Retinal pigment epithelial cell (primary cell): Measurements from ENCODE around the gene GCC2.

Experiments
- DNase-seq: peaks from one replicate; pipeline ENCODE4 v3.0.0-alpha.2; 2010; ENCODE audit warnings: low read depth
- H3K4me3 ChIP-seq: 2 replicates; pipeline ENCODE4 v1.5.1; 2011; ENCODE audit warnings: mild to moderate bottlenecking, low read length, control low read depth, moderate library complexity
- CTCF ChIP-seq: conservative IDR thresholded peaks from 2 replicates; pipeline ENCODE4 v1.5.1; 2011; ENCODE audit warnings: low read depth, low read length, control low read depth, inconsistent platforms

The GCC2 gene

DNA sequence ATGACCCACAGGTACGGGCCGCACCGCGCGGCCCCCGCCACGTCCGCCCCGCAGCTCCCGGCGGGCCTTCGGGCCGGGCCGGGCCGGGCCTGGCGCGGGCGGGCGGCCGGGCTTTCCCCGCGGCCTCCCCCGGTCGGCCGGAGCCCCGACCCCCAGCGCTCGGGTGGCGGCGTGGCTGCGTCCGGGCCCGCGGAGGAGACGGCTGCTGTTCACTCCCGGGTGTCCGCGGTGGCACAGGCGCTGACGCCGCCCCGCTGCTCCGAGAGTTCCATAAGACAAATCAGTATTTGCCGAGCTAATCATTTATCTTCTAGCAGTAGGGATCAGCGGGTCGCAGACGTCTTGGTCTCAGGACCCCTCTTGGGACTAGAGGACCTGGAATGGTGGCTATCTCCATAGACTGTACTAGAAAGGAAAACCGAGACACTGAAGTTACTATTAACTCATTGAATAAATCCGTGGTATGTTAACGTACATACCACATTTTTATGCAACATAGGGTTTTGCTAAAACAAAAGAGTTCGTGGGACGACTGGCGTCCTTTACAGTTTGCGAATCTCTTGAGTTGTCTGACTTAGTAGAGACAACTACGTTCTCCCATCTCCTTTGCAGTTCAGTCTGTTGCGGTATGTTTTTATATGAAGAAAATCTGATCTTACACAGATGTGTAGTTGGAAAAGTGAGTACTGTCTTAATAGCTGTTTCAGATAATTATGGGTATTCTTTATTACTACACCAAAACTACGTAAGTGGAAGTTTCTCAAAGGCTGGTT is 85.8 kb downstream of the GCC2 start:
- no peak for DNase-seq
- peak overlapping the region; percentile 79 for H3K4me3 ChIP-seq
- TF ChIP-seq CTCF: no peak

- no peak for TF ChIP-seq CTCF
- no peak for DNase-seq
- H3K4me3 ChIP-seq: peak overlapping the region; percentile 79
Observed at GRCh38 chr2:108535357-108535631, 86.3 kb downstream of the GCC2 start.

GRCh38 chr2:108536133-108536780 is 87.3 kb downstream of the GCC2 start:
- no peak for DNase-seq
- H3K4me3 ChIP-seq: no peak overlapping the region

DNA sequence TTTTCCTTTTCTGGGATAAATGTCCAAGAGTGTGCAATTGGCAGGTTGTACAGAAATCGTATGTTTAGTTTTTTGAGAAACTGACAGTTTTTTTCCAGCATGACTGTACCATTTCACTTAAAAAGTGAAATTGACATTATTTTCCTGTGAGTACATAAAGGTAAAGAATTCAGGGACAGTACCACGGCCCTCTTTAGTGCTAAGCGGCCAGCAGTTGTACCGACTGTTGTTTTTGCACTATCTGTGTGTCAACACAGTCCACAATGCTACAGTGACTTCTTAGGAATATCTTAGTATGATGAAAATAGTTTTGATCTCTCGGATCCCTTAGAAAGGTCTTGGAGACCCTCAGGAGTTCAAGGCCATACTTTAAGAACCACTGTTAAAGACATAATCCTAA is 87.9 kb downstream of the GCC2 start:
- H3K4me3 ChIP-seq: no peak overlapping the region
- no peak for TF ChIP-seq CTCF
- DNase-seq: no peak

More at GRCh38 chr2:108536133-108536780, 87.3 kb downstream of the GCC2 start:
- no peak for TF ChIP-seq CTCF

DNA sequence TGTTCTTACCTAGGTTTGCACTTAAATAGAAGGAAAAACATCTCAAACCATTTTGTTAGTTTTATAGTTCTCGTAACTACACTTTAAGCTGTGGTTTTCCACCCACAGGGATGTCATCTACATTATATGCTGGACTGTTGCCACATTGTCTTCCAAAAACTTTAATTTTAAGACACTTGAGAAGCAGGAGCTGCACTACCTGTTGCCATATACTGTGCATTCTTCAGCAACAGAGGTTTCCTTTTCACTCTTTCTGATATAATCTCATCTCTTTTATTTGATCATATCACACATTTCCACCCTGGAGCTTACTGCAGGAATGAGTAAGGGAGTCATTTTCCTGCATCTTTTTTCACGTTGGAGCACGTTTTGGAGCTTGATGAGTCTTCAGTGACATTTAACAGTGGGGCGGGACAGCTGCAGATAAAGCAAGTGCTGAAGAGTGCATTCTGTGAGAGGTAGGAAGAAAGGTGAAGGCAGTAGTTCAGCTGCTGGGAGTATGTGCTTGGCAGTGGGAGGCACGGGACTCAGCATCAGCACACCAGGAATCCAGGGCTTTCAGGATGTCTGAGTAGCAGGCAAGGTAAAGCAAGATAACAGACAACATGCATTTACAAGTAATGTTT is 89.1 kb downstream of the GCC2 start:
- no peak for DNase-seq
- H3K4me3 ChIP-seq: no peak overlapping the region
- TF ChIP-seq CTCF: no peak

- no peak for DNase-seq
- H3K4me3 ChIP-seq: no peak overlapping the region
- TF ChIP-seq CTCF: no peak
Observed at GRCh38 chr2:108541451-108541850, 92.4 kb downstream of the GCC2 start.

- no peak for TF ChIP-seq CTCF
- no peak overlapping the region for H3K4me3 ChIP-seq
- DNase-seq: no peak
Observed at GRCh38 chr2:108542071-108542470, 93.1 kb downstream of the GCC2 start.
